ENCODE data around the gene SLC33A1. TPM values are rescaled to one million over a fixed set of nuclear protein-coding genes. Genes with fewer than 3 reads are reported as not detected.
"Not testable (repeated sequence)": the region's sequence is repeated elsewhere in the genome, so short reads cannot be mapped to it uniquely, and the experiment has no call there.

The SLC33A1 gene
- total RNA-seq, 1 experiment from 2014 or later: 27.2 TPM

DNA sequence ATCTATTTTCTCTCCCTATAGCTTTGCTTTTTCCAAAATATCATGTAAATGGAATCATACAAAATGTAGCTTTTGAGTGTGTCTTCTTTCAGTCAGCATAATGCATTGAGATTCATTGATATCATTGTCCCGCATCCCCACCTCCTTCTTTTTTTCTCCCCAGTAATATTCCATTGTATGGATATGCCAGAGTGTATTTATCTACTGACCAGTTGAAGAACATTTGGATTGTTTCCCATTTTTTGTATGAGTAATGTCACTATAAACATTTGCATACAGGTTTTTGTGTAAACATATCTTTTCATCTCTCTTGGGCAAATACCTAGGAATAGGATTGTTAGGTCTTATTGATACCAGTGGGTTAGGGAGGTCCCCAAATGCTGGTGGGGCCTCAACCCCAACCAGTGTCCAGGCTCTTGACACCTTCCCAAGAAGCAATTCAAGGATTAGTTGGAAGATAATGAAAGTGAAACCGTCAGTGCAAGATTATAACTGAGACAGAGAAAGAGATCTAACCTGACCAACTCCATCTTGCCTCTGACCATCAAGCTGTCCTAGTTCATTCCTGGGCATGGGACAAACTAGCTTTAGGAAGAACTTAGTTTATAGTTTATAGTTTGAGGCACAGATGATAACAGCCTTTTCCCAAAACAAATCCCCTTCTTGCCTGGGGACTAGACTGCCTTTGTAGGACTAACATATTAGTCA is 7.4 kb upstream of the SLC33A1 start:
- Histone ChIP-seq H3K4me3 (ENCODE audit: low read depth in 2 of 2, low read length in 2 of 2) (no peak overlapping the region), H3K36me3 (ENCODE audit: control insufficient read depth, insufficient read depth, low read length) (no peaks in the 10 kb centered on the region), H3K4me1 (ENCODE audit: control insufficient read depth, insufficient read depth, low read length) (no peaks in the 10 kb centered on the region), H3K9me3 (ENCODE audit: control insufficient read depth, insufficient read depth, low read depth, low read length) (no peaks in the 10 kb centered on the region), H3K27me3 (ENCODE audit: control insufficient read depth, insufficient read depth, low read length) (no peaks in the 10 kb centered on the region), H3K27ac (ENCODE audit: low read length) (no peak overlapping the region)
- ATAC-seq (no peak), DNase-seq (ENCODE audit: low read depth, low spot score) (no peak)
- TF ChIP-seq POLR2AphosphoS5 (IDR thresholded peaks at IDR 0.05; ENCODE audit: low read depth, low read length) (no peak), SIN3A (IDR thresholded peaks at IDR 0.05; ENCODE audit: borderline replicate concordance, insufficient read depth, low read depth, low read length) (no peak), TCF7L2 (IDR thresholded peaks at IDR 0.05; ENCODE audit: low read depth, low read length) (no peak)
- TF ChIP-seq, protein P1, sequence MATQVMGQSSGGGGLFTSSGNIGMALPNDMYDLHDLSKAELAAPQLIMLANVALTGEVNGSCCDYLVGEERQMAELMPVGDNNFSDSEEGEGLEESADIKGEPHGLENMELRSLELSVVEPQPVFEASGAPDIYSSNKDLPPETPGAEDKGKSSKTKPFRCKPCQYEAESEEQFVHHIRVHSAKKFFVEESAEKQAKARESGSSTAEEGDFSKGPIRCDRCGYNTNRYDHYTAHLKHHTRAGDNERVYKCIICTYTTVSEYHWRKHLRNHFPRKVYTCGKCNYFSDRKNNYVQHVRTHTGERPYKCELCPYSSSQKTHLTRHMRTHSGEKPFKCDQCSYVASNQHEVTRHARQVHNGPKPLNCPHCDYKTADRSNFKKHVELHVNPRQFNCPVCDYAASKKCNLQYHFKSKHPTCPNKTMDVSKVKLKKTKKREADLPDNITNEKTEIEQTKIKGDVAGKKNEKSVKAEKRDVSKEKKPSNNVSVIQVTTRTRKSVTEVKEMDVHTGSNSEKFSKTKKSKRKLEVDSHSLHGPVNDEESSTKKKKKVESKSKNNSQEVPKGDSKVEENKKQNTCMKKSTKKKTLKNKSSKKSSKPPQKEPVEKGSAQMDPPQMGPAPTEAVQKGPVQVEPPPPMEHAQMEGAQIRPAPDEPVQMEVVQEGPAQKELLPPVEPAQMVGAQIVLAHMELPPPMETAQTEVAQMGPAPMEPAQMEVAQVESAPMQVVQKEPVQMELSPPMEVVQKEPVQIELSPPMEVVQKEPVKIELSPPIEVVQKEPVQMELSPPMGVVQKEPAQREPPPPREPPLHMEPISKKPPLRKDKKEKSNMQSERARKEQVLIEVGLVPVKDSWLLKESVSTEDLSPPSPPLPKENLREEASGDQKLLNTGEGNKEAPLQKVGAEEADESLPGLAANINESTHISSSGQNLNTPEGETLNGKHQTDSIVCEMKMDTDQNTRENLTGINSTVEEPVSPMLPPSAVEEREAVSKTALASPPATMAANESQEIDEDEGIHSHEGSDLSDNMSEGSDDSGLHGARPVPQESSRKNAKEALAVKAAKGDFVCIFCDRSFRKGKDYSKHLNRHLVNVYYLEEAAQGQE (IDR thresholded peaks at IDR 0.05; ENCODE audit: insufficient read depth in 1 of 2, low read depth in 2 of 2, low read length in 1 of 2): no peak
- TF ChIP-seq, protein P2, sequence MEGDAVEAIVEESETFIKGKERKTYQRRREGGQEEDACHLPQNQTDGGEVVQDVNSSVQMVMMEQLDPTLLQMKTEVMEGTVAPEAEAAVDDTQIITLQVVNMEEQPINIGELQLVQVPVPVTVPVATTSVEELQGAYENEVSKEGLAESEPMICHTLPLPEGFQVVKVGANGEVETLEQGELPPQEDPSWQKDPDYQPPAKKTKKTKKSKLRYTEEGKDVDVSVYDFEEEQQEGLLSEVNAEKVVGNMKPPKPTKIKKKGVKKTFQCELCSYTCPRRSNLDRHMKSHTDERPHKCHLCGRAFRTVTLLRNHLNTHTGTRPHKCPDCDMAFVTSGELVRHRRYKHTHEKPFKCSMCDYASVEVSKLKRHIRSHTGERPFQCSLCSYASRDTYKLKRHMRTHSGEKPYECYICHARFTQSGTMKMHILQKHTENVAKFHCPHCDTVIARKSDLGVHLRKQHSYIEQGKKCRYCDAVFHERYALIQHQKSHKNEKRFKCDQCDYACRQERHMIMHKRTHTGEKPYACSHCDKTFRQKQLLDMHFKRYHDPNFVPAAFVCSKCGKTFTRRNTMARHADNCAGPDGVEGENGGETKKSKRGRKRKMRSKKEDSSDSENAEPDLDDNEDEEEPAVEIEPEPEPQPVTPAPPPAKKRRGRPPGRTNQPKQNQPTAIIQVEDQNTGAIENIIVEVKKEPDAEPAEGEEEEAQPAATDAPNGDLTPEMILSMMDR (IDR thresholded peaks at IDR 0.05): no peak
- intact Hi-C loops (cut with micrococcal nuclease; ENCODE audit: unreplicated experiment): no loop called here
- in situ Hi-C loops (cut with HindIII; ENCODE audit: low pct_unique_long_range_greater_than_20kb, low sequenced_read_pairs): no loop called here
- BruUV-seq (replicated peaks): no TSS peak
- CTCF ChIA-PET: interaction anchor here (1.0 kb wide), 1 partner anchor 56 kb away, joined by 6 read pairs; the partner anchor contains the start of gene C3orf33
- POLR2A ChIA-PET: no interaction called here

DNA sequence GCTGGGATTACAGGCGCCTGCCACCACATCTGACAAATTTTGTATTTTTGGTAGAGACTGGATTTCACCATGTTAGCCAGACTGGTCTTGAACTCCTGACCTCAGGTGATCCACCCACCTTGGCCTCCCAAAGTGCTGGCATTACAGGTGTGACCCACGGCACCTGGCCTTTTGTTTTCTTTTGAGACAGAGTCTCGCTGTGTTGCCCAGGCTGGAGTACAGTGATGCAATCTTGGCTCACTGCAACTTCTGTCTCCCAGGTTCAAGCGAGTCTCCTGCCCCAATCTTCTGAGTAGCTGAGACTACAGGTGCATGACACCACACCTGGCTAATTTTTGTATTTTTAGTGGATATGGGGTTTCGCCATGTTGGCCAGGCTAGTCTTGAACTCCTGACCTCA is 6.2 kb upstream of the SLC33A1 start:
- in situ Hi-C loops (cut with HindIII; ENCODE audit: low pct_unique_long_range_greater_than_20kb, low sequenced_read_pairs); ATAC-seq; H3K27me3 ChIP-seq (ENCODE audit: control insufficient read depth, insufficient read depth, low read length); H3K9me3 ChIP-seq (ENCODE audit: control insufficient read depth, insufficient read depth, low read depth, low read length); H3K36me3 ChIP-seq (ENCODE audit: control insufficient read depth, insufficient read depth, low read length); H3K27ac ChIP-seq (ENCODE audit: low read length); H3K4me3 ChIP-seq (ENCODE audit: low read depth in 2 of 2, low read length in 2 of 2); H3K4me1 ChIP-seq (ENCODE audit: control insufficient read depth, insufficient read depth, low read length); DNase-seq (ENCODE audit: low read depth, low spot score); POLR2A ChIA-PET; BruUV-seq (replicated peaks): not testable (repeated sequence)
- intact Hi-C loops (cut with micrococcal nuclease; ENCODE audit: unreplicated experiment): loop anchor here (1.0 kb wide), 1 partner anchor 107 kb away; no protein-coding TSS in a partner anchor
- CTCF ChIA-PET: interaction anchor here (1.0 kb wide), 1 partner anchor 55 kb away, joined by 6 read pairs; the partner anchor contains the start of gene C3orf33

DNA sequence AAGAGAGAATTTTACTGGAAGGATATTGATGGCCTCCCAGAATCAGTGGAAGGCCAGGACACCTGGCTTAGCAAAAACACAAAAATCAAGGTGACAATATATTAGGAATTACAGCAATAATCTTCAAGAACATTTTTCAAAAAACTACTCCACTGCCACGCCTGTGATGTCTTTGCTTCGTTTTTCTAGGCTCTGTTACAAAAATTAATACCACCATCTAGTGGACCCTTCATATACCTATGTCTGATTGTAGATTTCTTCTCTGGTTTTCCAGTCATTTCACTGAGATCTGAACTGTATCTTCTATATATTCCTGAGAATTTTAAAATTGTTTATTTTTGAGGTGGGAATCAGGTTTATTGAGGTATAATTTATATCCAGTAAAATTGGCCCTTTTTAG is 5.6 kb upstream of the SLC33A1 start:
- no peaks in the 10 kb centered on the region for H3K27me3 ChIP-seq (ENCODE audit: control insufficient read depth, insufficient read depth, low read length)
- BruUV-seq (replicated peaks): no TSS peak
- no peaks in the 10 kb centered on the region for H3K36me3 ChIP-seq (ENCODE audit: control insufficient read depth, insufficient read depth, low read length)
- intact Hi-C loops (cut with micrococcal nuclease; ENCODE audit: unreplicated experiment) (loop anchor here (1.0 to 10.0 kb wide), 2 partner anchors 107 to 505 kb away; no protein-coding TSS in a partner anchor), in situ Hi-C loops (cut with HindIII; ENCODE audit: low pct_unique_long_range_greater_than_20kb, low sequenced_read_pairs) (no loop called here)
- peak overlapping the region; percentile 4 to 39 for H3K4me3 ChIP-seq (ENCODE audit: low read depth in 2 of 2, low read length in 2 of 2)
- TF ChIP-seq SIN3A (IDR thresholded peaks at IDR 0.05; ENCODE audit: borderline replicate concordance, insufficient read depth, low read depth, low read length): no peak
- TF ChIP-seq POLR2AphosphoS5 (IDR thresholded peaks at IDR 0.05; ENCODE audit: low read depth, low read length): no peak
- TF ChIP-seq, protein P1 (IDR thresholded peaks at IDR 0.05; ENCODE audit: insufficient read depth in 1 of 2, low read depth in 2 of 2, low read length in 1 of 2): no peak
- TF ChIP-seq, protein P2 (IDR thresholded peaks at IDR 0.05): no peak
- TF ChIP-seq TCF7L2 (IDR thresholded peaks at IDR 0.05; ENCODE audit: low read depth, low read length): no peak
- DNase-seq (ENCODE audit: low read depth, low spot score) (no peak), ATAC-seq (peak; percentile 79)
- no peaks in the 10 kb centered on the region for H3K4me1 ChIP-seq (ENCODE audit: control insufficient read depth, insufficient read depth, low read length)
- ChIA-PET CTCF (no interaction called here), POLR2A (no interaction called here)
- H3K27ac ChIP-seq (ENCODE audit: low read length): no peak overlapping the region
- no peaks in the 10 kb centered on the region for H3K9me3 ChIP-seq (ENCODE audit: control insufficient read depth, insufficient read depth, low read depth, low read length)
